ENCODE results near the gene PYGM.

The PYGM gene

DNA sequence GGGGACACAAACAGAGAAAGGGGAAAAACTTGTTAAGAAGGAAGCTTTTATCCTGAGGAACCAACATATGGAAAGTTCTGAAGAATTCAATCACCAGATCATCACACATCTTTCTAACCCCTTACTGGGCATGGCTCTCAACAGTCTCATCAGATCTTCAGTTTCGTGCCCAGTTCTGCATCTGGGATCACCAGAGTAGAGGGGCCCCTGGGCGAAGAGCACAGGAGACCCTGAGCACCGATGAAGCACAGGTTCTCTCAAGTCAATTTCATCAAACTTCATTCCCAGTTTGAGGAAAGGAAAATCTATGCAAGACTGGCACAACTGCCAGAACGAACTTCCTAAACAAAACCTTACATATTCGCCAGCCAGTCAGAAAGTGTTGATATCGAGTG is 8.5 kb upstream of the PYGM start:
- H3K36me3 ChIP-seq = peaks cover 97 to 100% (median 99%) of the 10 kb centered on the region in 3 donors
- H3K27ac ChIP-seq = peak overlapping the region; percentile 49 to 60
- H3K4me3 ChIP-seq = no peak overlapping the region
- DNase-seq = peak in 1 of 2 donors; percentile 3
- intact Hi-C loops (cut with DNase I; ENCODE audit: low total_unique reads) = no loop called here
- no peaks in the 10 kb centered on the region for H3K27me3 ChIP-seq
- H3K4me1 ChIP-seq = peaks cover 0 to 52% (median 37%) of the 10 kb centered on the region in 4 donors
- H3K9me3 ChIP-seq = no peaks in the 10 kb centered on the region
- TF ChIP-seq, protein P1, sequence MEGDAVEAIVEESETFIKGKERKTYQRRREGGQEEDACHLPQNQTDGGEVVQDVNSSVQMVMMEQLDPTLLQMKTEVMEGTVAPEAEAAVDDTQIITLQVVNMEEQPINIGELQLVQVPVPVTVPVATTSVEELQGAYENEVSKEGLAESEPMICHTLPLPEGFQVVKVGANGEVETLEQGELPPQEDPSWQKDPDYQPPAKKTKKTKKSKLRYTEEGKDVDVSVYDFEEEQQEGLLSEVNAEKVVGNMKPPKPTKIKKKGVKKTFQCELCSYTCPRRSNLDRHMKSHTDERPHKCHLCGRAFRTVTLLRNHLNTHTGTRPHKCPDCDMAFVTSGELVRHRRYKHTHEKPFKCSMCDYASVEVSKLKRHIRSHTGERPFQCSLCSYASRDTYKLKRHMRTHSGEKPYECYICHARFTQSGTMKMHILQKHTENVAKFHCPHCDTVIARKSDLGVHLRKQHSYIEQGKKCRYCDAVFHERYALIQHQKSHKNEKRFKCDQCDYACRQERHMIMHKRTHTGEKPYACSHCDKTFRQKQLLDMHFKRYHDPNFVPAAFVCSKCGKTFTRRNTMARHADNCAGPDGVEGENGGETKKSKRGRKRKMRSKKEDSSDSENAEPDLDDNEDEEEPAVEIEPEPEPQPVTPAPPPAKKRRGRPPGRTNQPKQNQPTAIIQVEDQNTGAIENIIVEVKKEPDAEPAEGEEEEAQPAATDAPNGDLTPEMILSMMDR (IDR thresholded peaks at IDR 0.05) = no peak

DNA sequence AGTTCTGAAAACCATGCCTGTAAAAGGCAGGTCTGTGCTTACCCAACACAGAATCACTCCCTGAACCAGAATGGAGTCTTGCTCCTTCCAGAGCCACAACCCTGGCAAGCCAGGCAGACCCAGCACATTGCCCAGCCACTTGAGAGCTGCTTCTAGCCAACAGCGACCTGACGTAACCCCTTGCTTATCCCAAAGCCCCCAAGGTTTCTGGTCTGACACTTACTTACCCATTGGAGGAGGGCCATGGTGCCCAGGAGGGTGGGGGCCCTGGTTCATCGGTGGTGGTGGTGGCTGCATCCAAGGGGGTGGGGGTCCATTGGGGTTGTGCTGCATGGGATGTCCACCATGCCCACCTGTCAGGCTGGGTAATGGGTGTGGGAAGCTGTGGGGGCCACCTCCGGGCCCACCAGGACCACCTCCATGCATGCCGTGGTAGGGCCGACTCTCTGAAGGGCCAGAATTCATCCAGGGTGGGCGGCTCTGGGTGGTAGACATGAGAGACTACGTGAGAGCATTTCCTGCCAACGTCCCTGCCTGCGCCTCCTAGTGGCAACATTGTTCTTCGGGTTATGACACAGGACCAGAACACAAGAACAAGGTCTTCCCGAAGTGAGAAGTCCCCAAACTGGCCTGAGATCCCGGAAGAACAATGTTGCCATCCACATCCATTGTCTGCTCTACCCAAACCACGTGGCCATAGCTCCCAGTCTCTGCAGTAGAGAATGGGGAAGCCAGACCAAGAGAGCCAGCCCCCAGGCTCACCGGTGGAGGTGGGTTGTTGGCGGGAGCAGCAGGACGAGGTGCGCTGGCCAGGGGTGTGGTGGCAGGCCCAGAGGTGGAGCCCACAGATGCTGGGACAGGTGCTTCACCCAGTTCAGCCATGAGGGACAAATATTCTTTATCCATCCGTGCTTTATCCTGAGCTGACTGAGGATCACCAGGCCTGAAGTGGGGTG is 7.8 kb upstream of the PYGM start:
- Histone ChIP-seq H3K27ac (peak overlapping the region; percentile 49 to 60), H3K36me3 (peaks cover 90 to 99% (median 95%) of the 10 kb centered on the region in 3 donors), H3K9me3 (no peaks in the 10 kb centered on the region), H3K4me3 (no peak overlapping the region), H3K4me1 (peaks cover 0 to 52% (median 38%) of the 10 kb centered on the region in 4 donors), H3K27me3 (no peaks in the 10 kb centered on the region)
- intact Hi-C loops (cut with DNase I; ENCODE audit: low total_unique reads) = no loop called here
- DNase-seq = peak; percentile 71 to 76
- TF ChIP-seq, protein P1 (IDR thresholded peaks at IDR 0.05) = peak; percentile 68 to 73

DNA sequence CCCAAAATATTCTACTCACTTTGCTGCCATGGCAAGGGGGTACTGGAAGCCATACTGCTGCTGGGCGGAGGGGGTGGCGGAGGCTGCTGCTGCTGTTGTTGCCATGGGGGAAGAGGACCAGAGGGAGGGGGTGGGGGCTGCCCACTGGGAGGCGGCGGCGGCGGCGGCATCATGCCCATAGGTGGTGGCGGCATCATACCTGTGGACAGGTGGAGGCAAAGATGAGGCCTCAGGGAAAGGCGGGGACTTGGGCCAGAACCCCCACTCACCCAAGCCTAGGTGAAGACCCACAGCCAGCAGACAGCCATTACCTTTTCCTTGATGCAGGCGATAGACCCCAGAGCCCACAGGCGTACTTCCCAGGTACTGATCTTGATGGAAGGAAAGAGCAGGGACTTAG is 7.1 kb upstream of the PYGM start:
- peak; percentile 16 to 64 for DNase-seq
- Histone ChIP-seq H3K9me3 (no peaks in the 10 kb centered on the region), H3K27ac (peak overlapping the region; percentile 49 to 60), H3K27me3 (no peaks in the 10 kb centered on the region), H3K4me1 (peaks cover 0 to 52% (median 41%) of the 10 kb centered on the region in 4 donors), H3K4me3 (no peak overlapping the region), H3K36me3 (peaks cover 83 to 96% (median 88%) of the 10 kb centered on the region in 3 donors)
- intact Hi-C loops (cut with DNase I; ENCODE audit: low total_unique reads) = no loop called here
- TF ChIP-seq, protein P1 (IDR thresholded peaks at IDR 0.05) = no peak

DNA sequence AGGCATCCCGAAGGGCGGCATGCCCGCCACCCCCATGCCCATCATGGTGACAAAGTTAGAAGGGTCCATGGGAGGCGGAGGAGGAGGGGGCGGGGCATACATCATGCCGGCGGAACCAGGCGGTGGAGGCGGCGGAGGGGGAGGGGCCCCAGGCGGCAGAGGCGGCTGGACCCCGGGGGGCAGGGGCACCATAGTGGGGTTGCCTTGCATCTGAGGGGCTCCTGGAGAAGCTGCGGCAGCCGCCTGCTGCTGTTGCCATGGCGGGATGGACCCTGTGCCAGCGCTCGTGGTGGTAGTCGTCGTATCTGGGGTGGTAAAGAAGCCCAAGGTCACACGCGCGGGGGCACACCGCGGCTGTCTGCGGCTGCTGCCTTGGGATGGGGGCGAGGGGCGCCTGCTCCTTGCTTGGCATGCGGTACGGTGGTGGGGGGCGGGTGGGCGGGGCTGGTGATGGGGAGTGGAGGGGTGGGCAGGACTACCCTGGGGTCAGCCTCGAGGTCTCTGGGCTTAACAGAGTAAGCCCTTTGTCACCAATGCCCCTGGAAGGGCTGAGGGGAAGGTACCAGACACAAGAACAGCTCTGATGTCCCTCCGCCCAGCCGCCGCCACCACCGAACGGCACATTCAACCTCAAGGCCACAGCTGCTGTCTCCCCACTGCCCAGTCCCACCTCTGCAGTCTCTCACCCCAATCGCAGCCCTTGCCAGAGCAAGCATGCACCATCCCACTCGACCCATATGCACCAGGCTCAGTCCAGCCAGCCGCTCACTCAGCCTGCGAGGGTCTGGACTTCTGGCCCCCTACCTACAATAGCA is 6.3 kb upstream of the PYGM start:
- Histone ChIP-seq H3K4me3 (no peak overlapping the region), H3K4me1 (peaks cover 0 to 58% (median 40%) of the 10 kb centered on the region in 4 donors), H3K9me3 (no peaks in the 10 kb centered on the region), H3K27me3 (no peaks in the 10 kb centered on the region), H3K27ac (no peak overlapping the region), H3K36me3 (peaks cover 74 to 87% (median 79%) of the 10 kb centered on the region in 3 donors)
- TF ChIP-seq, protein P1 (IDR thresholded peaks at IDR 0.05) = no peak
- peak; percentile 20 to 67 for DNase-seq
- intact Hi-C loops (cut with DNase I; ENCODE audit: low total_unique reads) = no loop called here

DNA sequence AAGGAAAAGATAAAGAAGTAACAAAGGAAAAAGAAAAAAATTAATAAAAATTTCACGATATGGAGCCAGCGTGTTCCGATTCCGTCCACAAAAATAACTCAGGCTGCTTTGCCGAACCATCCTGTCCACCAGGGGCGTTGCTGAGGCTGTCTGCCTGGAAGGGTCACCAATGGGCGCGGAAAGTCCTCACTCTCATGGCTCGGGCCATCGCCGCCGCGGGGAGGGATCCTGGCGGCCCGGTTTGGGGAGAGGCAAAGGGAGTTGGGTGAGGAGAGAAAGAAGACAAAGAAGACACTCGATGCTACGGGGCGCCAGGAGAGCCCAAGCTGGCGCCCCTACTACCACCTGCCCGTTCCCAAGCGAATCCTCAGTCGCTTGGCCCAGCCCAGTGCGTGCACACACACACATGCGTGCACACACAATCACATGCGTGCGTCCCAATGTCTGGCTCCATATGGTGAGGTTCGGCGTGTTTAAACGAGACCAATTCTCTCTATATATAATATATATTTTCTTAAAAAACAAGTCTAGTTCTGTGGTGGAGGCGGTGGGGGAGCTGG is 5.6 kb upstream of the PYGM start:
- H3K27ac ChIP-seq = peak overlapping the region; percentile 61 to 93
- TF ChIP-seq, protein P1 (IDR thresholded peaks at IDR 0.05) = no peak
- intact Hi-C loops (cut with DNase I; ENCODE audit: low total_unique reads) = no loop called here
- H3K36me3 ChIP-seq = peaks cover 68 to 80% (median 73%) of the 10 kb centered on the region in 3 donors
- H3K27me3 ChIP-seq = no peaks in the 10 kb centered on the region
- DNase-seq = peak; percentile 20 to 67
- no peaks in the 10 kb centered on the region for H3K9me3 ChIP-seq
- H3K4me1 ChIP-seq = peaks cover under 1 to 61% (median 45%) of the 10 kb centered on the region in 4 donors
- no peak overlapping the region for H3K4me3 ChIP-seq

Measured in tibial artery (tissue), 4 donors.